ENCODE data around the gene CDC42SE2. TPM values are rescaled to one million over a fixed set of nuclear protein-coding genes. Genes with fewer than 3 reads are reported as not detected.
"Not testable (repeated sequence)": the region's sequence is repeated elsewhere in the genome, so short reads cannot be mapped to it uniquely, and the experiment has no call there.

Gene CDC42SE2
- polyA plus RNA-seq, 1 experiment, result 27.4 TPM

DNA sequence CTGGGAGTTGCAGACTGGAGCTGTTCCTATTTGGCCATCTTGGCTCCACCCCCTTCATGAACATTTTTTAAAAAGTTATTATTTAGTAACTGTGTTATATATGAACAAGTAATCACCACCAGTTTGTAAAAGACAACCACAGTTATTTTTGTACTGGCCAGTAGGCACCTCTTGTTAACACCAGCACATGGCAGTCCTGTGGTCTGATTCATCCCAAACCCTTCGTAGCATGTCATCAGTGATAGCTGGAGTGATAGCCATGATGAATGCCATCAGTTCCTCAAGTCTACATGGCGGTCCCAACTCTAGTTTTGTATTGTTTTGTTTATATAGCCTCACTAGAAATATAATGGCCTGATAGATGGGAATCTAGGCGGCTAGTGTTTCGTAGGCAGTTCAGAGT lies 74.2 kb downstream of the CDC42SE2 start:
- no peak overlapping the region for H3K4me3 ChIP-seq (ENCODE audit: low read depth, low read length)
- ChIA-PET CTCF (no interaction called here), POLR2A (no interaction called here)
- no peak for TF ChIP-seq CTCF (IDR thresholded peaks at IDR 0.05; ENCODE audit: low read depth, low read length)
- DNase-seq (ENCODE audit: low read depth, low spot score), result no peak
- no peak overlapping the region for H3K27ac ChIP-seq (ENCODE audit: low read depth, low read length)
- H3K27me3 ChIP-seq (ENCODE audit: control insufficient read depth, insufficient read depth, low read length), result no peaks in the 10 kb centered on the region
- peaks cover 5% of the 10 kb centered on the region for H3K9me3 ChIP-seq (ENCODE audit: control insufficient read depth, insufficient read depth, low read length)

DNA sequence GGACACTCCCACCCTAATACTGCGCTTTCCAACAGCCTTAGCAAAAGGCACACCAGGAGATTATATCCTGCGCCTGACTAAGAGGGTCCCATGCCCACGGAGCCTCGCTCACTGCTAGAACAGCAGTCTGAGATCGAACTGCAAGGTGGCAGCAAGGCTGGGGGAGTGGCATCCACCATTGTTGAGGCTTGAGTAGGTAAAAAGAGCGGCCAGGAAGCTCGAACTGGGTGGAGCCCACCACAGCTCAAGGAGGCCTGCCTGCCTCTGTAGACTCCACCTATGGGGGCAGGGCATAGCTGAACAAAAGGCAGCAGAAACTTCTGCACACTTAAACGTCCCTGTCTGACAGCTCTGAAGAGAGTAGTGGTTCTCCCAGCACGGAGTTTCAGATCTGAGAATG lies 80.4 kb downstream of the CDC42SE2 start:
- DNase-seq (ENCODE audit: low read depth, low spot score); H3K9me3 ChIP-seq (ENCODE audit: control insufficient read depth, insufficient read depth, low read length); CTCF ChIA-PET; H3K27ac ChIP-seq (ENCODE audit: low read depth, low read length); POLR2A ChIA-PET; H3K4me3 ChIP-seq (ENCODE audit: low read depth, low read length); H3K27me3 ChIP-seq (ENCODE audit: control insufficient read depth, insufficient read depth, low read length): not testable (repeated sequence)

- DNase-seq (ENCODE audit: low read depth, low spot score); H3K27ac ChIP-seq (ENCODE audit: low read depth, low read length); POLR2A ChIA-PET; H3K4me3 ChIP-seq (ENCODE audit: low read depth, low read length); H3K27me3 ChIP-seq (ENCODE audit: control insufficient read depth, insufficient read depth, low read length); CTCF ChIA-PET; H3K9me3 ChIP-seq (ENCODE audit: control insufficient read depth, insufficient read depth, low read length): not testable (repeated sequence)
Measured at GRCh38 chr5:131346204-131346603, 82.4 kb downstream of the CDC42SE2 start.

GRCh38 chr5:131353991-131354390 lies 90.1 kb downstream of the CDC42SE2 start:
- Histone ChIP-seq H3K4me3 (ENCODE audit: low read depth, low read length) (no peak overlapping the region), H3K27ac (ENCODE audit: low read depth, low read length) (no peak overlapping the region), H3K9me3 (ENCODE audit: control insufficient read depth, insufficient read depth, low read length) (no peaks in the 10 kb centered on the region), H3K27me3 (ENCODE audit: control insufficient read depth, insufficient read depth, low read length) (no peaks in the 10 kb centered on the region)
- POLR2A ChIA-PET, result no interaction called here
- no peak for TF ChIP-seq CTCF (IDR thresholded peaks at IDR 0.05; ENCODE audit: low read depth, low read length)
- no peak for DNase-seq (ENCODE audit: low read depth, low spot score)
- CTCF ChIA-PET, result no interaction called here

GRCh38 chr5:131355971-131356528 lies 92.2 kb downstream of the CDC42SE2 start:
- TF ChIP-seq CTCF (IDR thresholded peaks at IDR 0.05; ENCODE audit: low read depth, low read length), result no peak
- DNase-seq (ENCODE audit: low read depth, low spot score), result no peak
- POLR2A ChIA-PET, result interaction anchor here (1.0 kb wide), 1 partner anchor 92 kb away, joined by 5 read pairs; the partner anchor contains the start of gene CDC42SE2
- H3K27me3 ChIP-seq (ENCODE audit: control insufficient read depth, insufficient read depth, low read length), result no peaks in the 10 kb centered on the region
- CTCF ChIA-PET, result interaction anchor here (1.1 kb wide), 1 partner anchor 90 kb away, joined by 3 read pairs; no protein-coding TSS in a partner anchor
- H3K9me3 ChIP-seq (ENCODE audit: control insufficient read depth, insufficient read depth, low read length), result no peaks in the 10 kb centered on the region
- no peak overlapping the region; the same call in 1 of the 2 replicates for H3K4me3 ChIP-seq (ENCODE audit: low read depth, low read length)
- no peak overlapping the region for H3K27ac ChIP-seq (ENCODE audit: low read depth, low read length)

DNA sequence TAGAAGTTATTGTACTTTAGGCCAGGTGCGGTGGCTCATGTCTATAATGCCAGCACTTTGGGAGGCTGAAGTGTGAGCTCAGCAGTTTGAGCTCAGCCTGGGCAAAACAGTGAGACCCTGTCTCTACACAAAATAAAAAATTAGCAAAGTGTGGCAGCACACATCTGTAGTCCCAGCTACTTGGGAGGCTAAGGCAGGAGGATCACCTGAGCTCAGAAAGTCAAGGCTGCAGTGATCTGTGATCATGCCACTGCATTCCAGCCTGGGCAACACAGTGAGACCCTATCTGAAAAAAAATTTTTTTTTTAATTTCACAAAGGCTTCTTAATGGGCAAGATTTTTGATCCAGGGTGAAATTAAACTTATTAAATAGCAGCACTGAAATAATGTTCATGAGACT lies 92.8 kb downstream of the CDC42SE2 start:
- DNase-seq (ENCODE audit: low read depth, low spot score), result no peak
- no peak for TF ChIP-seq CTCF (IDR thresholded peaks at IDR 0.05; ENCODE audit: low read depth, low read length)
- Histone ChIP-seq H3K9me3 (ENCODE audit: control insufficient read depth, insufficient read depth, low read length) (no peaks in the 10 kb centered on the region; the same call in 1 of the 2 replicates), H3K4me3 (ENCODE audit: low read depth, low read length) (no peak overlapping the region), H3K27me3 (ENCODE audit: control insufficient read depth, insufficient read depth, low read length) (no peaks in the 10 kb centered on the region), H3K27ac (ENCODE audit: low read depth, low read length) (no peak overlapping the region)
- POLR2A ChIA-PET, result interaction anchor here (1.0 kb wide), 1 partner anchor 92 kb away, joined by 5 read pairs; the partner anchor contains the start of gene CDC42SE2
- CTCF ChIA-PET, result no interaction called here
